Heart right ventricle (tissue), 16 donors: ENCODE data around the gene GALNT12. TPM values are rescaled to one million over a fixed set of nuclear protein-coding genes. Genes with fewer than 3 reads are reported as not detected.
A peak's percentile ranks its signal among the peaks of the same experiment; 100 is the strongest.

ENCODE experiments used
- ATAC-seq, 8 donors: fragments of 200-7000 bp; cut with Tn5 transposase; one replicate each; pipeline ENCODE4 v1.9.1; 2020; ENCODE audit warnings: mild to moderate bottlenecking in 8 of 8, moderate library complexity in 8 of 8, moderate number of reproducible peaks in 1 of 8
- DNase-seq, 2 donors: peaks; one replicate each; pipeline ENCODE4 v3.0.0-alpha.2; 2020
- H3K27ac ChIP-seq, 10 donors: fragments of 200-600 bp; sonication (generic) in 2 of 10; one replicate each; pipeline versions ENCODE4 v1.5.0 to v1.8.0; 2020 to 2022; ENCODE audit warnings: mild to moderate bottlenecking in 3 of 10
- H3K27me3 ChIP-seq, 7 donors: fragments of 200-600 bp; one replicate each; pipeline ENCODE4 v1.8.0; 2021 to 2022; ENCODE audit warnings: mild to moderate bottlenecking in 2 of 7
- H3K36me3 ChIP-seq, 9 donors: fragments of 200-600 bp; sonication (generic) in 1 of 9; one replicate each; pipeline versions ENCODE4 v1.5.0 to v1.8.0; 2020 to 2022; ENCODE audit warnings: mild to moderate bottlenecking in 2 of 9
- H3K4me1 ChIP-seq, 9 donors: fragments of 200-600 bp; sonication (generic) in 1 of 9; one replicate each; pipeline versions ENCODE4 v1.5.0 to v1.8.0; 2020 to 2022; ENCODE audit warnings: mild to moderate bottlenecking in 4 of 9
- H3K4me3 ChIP-seq, 10 donors: fragments of 200-600 bp; sonication (generic) in 2 of 10; one replicate each; pipeline versions ENCODE4 v1.5.0 to v1.8.0; 2020 to 2022; ENCODE audit warnings: mild to moderate bottlenecking in 7 of 10, moderate library complexity in 2 of 10
- H3K9me3 ChIP-seq, 11 donors: fragments of 200-600 bp in 10 of 11; sonication (generic) in 2 of 11; one replicate each; pipeline versions ENCODE4 v1.5.0 to v1.8.0; 2013 to 2022; ENCODE audit warnings: mild to moderate bottlenecking in 2 of 11, control low read depth in 1 of 11, moderate library complexity in 1 of 11
- CTCF ChIP-seq, 9 donors: fragments of 200-600 bp; sonication (generic) in 2 of 9; IDR thresholded peaks; one replicate each; pipeline versions ENCODE4 v1.5.0 to v1.8.0; 2021 to 2022; ENCODE audit warnings: antibody characterized with exemption in 9 of 9, mild to moderate bottlenecking in 5 of 9, moderate library complexity in 1 of 9
- WGBS, 2 donors: extraction: QIAGEN DNeasy Blood & Tissue Kit; methylation state at CpG; one replicate each; pipeline ENCODE4 v1.1.7; 2013; ENCODE audit warnings: inconsistent platforms in 1 of 2; 5-methylcytosine and 5-hydroxymethylcytosine counted together
- intact Hi-C, 10 donors: fragments of 100-400 bp; cut with DNase I; formaldehyde crosslinking; loops; one replicate each; pipeline versions ENCODE4 v1.11.1 to v1.14.2; 2022
- polyA plus RNA-seq, 2 donors: library from polyadenylated mRNA; stranded (reverse); fragments of 200-250 nt; gene quantifications; one replicate each; pipeline ENCODE4 v1.2.3, GENCODE V29; 2013
- total RNA-seq, 10 donors: library from RNA; stranded (reverse); fragmentation: NEBNext Ultra II Directional in 3 of 10; extraction: Animal tissue kit (Norgen Biotek cat#: 25700) in 3 of 10; gene quantifications; one replicate each; pipeline versions ENCODE4 v1.2.1 to v1.2.4, GENCODE V29; 2021 to 2023
- donor health status: Arrhythmogenic right ventricular cardiomyopathy.
- donor health status: ischemic (EF 13 %, LVEDD 7.1; RV severe dilation, severe dysfunction).
- donor health status: healthy with polysubstance abuse.
- donor health status: DM: no; HTN: yes; CAD: no.
- donor health status: DM: no; HTN: no; CAD: no.
- donor health status: ischemic (EF 25% LVEDD 6.9; RV normal size, moderate dysfunction).
- donor health status: ischemic (EF 25% LVEDD 5.7; RV mildly dilated, moderate dysfunction).
- donor health status: healthy.
- donor health status: DM: yes; HTN: yes; CAD: no.
- donor health status: Ischemic cardiomyopathy.
- donor health status: ischemic (EF 35%, LVEDD 5.7; RV mildly dilated, moderate dysfunction).
- donor health status: nonischemic (EF 11% LVEDD 7.7; RV severe dilation, severe dysfunction).
- donor health status: DM: yes; HTN: yes; CAD: no.
- donor health status: PGD.
- donor health status: ischemic (EF 29% LVEDD 5.4; RV normal size, mild dysfunction).
- donor health status: nonischemic (EF 23%, LVEDD 6.1; RV moderate dilation, normal function).

Gene GALNT12
- total and polyA plus RNA-seq, 12 donors = 0.25 to 1.3 (median 0.53) TPM

- Histone ChIP-seq H3K36me3 (no peaks in the 10 kb centered on the region), H3K4me1 (peaks cover 2 to 64% (median 45%) of the 10 kb centered on the region in 9 donors), H3K27me3 (no peaks in the 10 kb centered on the region), H3K27ac (peak overlapping the region in 8 of 10 donors; percentile 20 to 90 (median 82)), H3K9me3 (peaks cover 0 to 3% (median 0%) of the 10 kb centered on the region in 11 donors), H3K4me3 (no peak overlapping the region)
- ATAC-seq (peak; percentile 69 to 91 (median 88)), DNase-seq (peak; percentile 55 to 88)
- 6 to 9% methylated on average over 5 of the region's 5 CpGs for WGBS, 2 donors
- TF ChIP-seq CTCF (IDR thresholded peaks at IDR 0.05) = peak; percentile 17 to 89 (median 65)
- intact Hi-C loops = loop anchor here in 9 of 10 donors (1.0 to 10.0 kb wide), 15 partner anchors 46 to 281 kb away; partner anchors contain the start of gene COL15A1 (in 1 of the 9)
Measured at GRCh38 chr9:98860871-98861293, 53.4 kb downstream of the GALNT12 start.

DNA sequence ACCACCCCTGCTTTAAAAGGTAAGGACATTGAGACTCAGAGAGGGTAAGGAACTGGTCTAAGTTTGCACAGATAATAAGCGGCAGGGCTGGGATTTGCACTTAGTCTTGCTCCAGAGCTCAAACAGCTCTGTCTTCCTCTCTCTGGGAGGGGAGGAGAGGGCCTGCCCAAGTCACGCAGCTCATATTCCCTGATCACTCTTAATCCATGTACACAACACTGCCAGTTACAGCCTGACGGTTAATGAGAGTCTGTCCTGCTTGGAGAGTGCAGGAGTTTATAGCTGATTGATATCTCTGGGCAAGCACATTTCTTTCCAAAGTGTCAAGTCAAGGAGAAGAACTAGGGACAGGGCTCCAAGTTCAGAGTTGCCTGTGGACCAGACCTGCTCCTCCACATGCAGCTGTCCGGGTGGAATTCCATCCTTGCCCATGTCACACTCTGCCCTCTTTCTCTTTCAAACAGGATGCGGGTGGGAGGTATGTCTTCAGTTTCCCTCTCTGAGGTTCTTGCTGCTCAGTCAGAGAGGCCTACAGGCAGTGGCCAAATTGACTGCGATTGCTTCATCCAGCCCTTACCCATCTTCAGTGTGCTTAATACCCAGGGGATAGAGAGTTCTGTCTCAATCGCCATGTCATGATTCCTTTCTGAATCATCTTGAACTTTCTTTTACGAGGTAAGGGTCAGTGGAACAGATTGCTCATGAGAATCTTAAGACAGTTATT is 54.5 kb downstream of the GALNT12 start:
- TF ChIP-seq CTCF (IDR thresholded peaks at IDR 0.05) = no peak
- intact Hi-C loops = loop anchor here in 9 of 10 donors (1.0 to 10.0 kb wide), 15 partner anchors 45 to 280 kb away; partner anchors contain the start of gene COL15A1 (in 1 of the 9)
- Histone ChIP-seq H3K27me3 (no peaks in the 10 kb centered on the region), H3K9me3 (no peaks in the 10 kb centered on the region), H3K4me3 (no peak overlapping the region), H3K4me1 (peaks cover 7 to 70% (median 53%) of the 10 kb centered on the region in 9 donors), H3K27ac (peak overlapping the region in 8 of 10 donors; percentile 20 to 90 (median 82)), H3K36me3 (no peaks in the 10 kb centered on the region)
- DNase-seq = no peak
- WGBS, 2 donors = 57 to 61% methylated on average over 8 of the region's 8 CpGs
- peak in 2 of 8 donors; percentile 26 to 62 for ATAC-seq

- no peak for DNase-seq
- H3K4me1 ChIP-seq = peaks cover 15 to 78% (median 62%) of the 10 kb centered on the region in 9 donors
- no peak overlapping the region for H3K4me3 ChIP-seq
- TF ChIP-seq CTCF (IDR thresholded peaks at IDR 0.05) = no peak
- peak overlapping the region in 7 of 10 donors; percentile 70 to 90 (median 82) for H3K27ac ChIP-seq
- no peaks in the 10 kb centered on the region for H3K36me3 ChIP-seq
- intact Hi-C loops = loop anchor here in 8 of 10 donors (5.0 to 10.0 kb wide), 10 partner anchors 44 to 279 kb away; partner anchors contain the start of gene COL15A1 (in 1 of the 8)
- WGBS, 2 donors = 50 to 51% methylated on average over 4 of the region's 4 CpGs
- ATAC-seq = no peak
- no peaks in the 10 kb centered on the region for H3K27me3 ChIP-seq
- H3K9me3 ChIP-seq = no peaks in the 10 kb centered on the region
Measured at GRCh38 chr9:98862936-98863335, 55.5 kb downstream of the GALNT12 start.

GRCh38 chr9:98864281-98865174 is 57.1 kb downstream of the GALNT12 start:
- no peak for TF ChIP-seq CTCF (IDR thresholded peaks at IDR 0.05)
- intact Hi-C loops = loop anchor here in 8 of 10 donors (2.0 to 10.0 kb wide), 12 partner anchors 22 to 278 kb away; partner anchors contain the start of gene COL15A1 (in 1 of the 8)

More at GRCh38 chr9:98864281-98865174, 57.1 kb downstream of the GALNT12 start:
- peaks cover 0 to 5% (median 0%) of the 10 kb centered on the region in 11 donors for H3K9me3 ChIP-seq
- H3K36me3 ChIP-seq = no peaks in the 10 kb centered on the region
- H3K27ac ChIP-seq = peak overlapping the region; percentile 1 to 90 (median 78)
- 76 to 85% methylated on average over 7 of the region's 7 CpGs for WGBS, 2 donors
- DNase-seq = peak; percentile 51 to 53
- no peak overlapping the region for H3K4me3 ChIP-seq
- ATAC-seq = peak; percentile 26 to 58 (median 48)
- H3K27me3 ChIP-seq = no peaks in the 10 kb centered on the region
- H3K4me1 ChIP-seq = peaks cover 17 to 92% (median 78%) of the 10 kb centered on the region in 9 donors
